Measurements from ENCODE around the gene ZNF582.
"Not testable (repeated sequence)": the region's sequence is repeated elsewhere in the genome, so short reads cannot be mapped to it uniquely, and the experiment has no call there.

Gene ZNF582

DNA sequence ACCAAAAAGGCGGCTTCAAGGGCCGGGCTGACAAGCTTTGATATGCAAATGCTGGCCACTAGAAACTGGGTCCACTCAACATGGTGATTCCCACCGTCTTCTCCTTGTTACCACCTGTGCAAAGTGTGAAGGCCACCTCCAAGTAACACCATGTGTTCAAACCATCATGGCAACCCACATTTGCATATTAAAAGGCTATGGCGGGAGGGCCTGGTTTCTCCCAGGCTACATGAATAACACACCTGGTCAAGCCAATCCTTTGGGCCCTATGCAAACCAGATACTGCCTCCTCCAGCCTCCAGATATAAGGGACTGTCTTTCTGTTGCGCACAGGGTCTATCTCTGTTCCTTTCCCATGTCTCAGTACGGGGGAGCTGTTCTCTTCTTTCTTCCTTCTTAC lies 42.1 kb downstream of the ZNF582 start:
- no peak overlapping the region for H3K4me3 ChIP-seq (ENCODE audit: low read depth, low read length)
- TF ChIP-seq, protein P1, sequence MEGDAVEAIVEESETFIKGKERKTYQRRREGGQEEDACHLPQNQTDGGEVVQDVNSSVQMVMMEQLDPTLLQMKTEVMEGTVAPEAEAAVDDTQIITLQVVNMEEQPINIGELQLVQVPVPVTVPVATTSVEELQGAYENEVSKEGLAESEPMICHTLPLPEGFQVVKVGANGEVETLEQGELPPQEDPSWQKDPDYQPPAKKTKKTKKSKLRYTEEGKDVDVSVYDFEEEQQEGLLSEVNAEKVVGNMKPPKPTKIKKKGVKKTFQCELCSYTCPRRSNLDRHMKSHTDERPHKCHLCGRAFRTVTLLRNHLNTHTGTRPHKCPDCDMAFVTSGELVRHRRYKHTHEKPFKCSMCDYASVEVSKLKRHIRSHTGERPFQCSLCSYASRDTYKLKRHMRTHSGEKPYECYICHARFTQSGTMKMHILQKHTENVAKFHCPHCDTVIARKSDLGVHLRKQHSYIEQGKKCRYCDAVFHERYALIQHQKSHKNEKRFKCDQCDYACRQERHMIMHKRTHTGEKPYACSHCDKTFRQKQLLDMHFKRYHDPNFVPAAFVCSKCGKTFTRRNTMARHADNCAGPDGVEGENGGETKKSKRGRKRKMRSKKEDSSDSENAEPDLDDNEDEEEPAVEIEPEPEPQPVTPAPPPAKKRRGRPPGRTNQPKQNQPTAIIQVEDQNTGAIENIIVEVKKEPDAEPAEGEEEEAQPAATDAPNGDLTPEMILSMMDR (conservative IDR thresholded peaks at IDR 0.05; ENCODE audit: low read depth, low read length): no peak
- no peak for DNase-seq (ENCODE audit: low read depth)

DNA sequence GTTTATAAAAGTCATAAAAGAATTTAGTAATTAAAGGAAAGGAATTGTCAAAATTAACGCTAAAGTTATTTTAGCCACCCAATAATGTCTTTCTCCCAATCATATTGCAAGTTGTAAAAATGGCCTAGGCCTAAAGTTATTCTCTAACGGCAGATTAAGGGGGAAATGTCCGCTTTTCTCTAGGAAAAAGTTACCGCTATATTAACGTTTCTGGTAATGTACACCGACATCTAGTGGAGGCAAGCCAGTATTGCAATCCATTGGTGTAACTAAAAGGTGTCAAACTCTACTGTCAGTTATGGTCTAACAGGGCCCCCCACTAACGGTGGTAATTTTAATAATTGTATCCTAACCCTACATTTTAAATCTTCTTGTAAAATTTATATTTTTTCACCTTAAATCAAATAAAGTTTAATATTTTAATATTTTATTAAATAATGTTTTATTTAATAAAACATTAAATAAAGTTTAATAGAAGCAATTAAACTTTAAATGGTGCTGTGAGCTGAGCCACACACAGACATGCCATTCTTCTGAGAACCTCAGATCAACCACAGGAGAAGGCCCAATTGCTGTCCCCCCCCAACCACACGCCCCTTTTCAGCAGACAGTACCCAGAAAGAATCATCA lies 42.8 kb downstream of the ZNF582 start:
- no peak overlapping the region for H3K4me3 ChIP-seq (ENCODE audit: low read depth, low read length)
- DNase-seq (ENCODE audit: low read depth): peak; percentile 68
- TF ChIP-seq, protein P1 (conservative IDR thresholded peaks at IDR 0.05; ENCODE audit: low read depth, low read length): peak; percentile 82

DNA sequence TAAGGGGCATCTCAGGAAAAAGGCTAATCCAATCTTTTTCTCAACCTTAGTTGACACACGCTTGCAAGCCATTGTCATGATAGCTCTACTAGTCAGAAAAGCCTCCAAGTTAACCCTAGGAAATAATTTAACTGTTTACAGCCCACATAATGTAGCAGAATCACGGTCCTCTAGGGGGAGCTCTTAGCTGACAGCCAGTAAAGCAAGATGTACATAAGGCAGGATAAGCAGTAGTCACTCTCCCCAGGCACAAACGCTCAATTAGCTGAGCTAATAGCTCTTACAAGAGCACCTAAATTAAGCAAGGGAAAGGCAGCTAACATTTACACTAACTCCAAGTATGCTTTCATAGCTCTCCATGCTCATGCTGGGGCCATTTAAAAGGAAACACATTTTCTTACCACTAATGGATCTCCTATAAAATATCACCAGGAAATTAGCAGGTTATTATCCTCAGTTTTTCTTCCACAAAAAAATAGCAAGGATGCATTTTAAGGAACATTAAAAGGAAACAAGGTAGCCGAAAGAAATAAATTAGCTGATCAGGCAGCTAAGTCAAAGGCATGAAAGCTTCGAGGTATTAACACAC lies 45.0 kb downstream of the ZNF582 start:
- peak; percentile 25 for DNase-seq (ENCODE audit: low read depth)
- H3K4me3 ChIP-seq (ENCODE audit: low read depth, low read length): no peak overlapping the region
- TF ChIP-seq, protein P1 (conservative IDR thresholded peaks at IDR 0.05; ENCODE audit: low read depth, low read length): peak; percentile 50

DNA sequence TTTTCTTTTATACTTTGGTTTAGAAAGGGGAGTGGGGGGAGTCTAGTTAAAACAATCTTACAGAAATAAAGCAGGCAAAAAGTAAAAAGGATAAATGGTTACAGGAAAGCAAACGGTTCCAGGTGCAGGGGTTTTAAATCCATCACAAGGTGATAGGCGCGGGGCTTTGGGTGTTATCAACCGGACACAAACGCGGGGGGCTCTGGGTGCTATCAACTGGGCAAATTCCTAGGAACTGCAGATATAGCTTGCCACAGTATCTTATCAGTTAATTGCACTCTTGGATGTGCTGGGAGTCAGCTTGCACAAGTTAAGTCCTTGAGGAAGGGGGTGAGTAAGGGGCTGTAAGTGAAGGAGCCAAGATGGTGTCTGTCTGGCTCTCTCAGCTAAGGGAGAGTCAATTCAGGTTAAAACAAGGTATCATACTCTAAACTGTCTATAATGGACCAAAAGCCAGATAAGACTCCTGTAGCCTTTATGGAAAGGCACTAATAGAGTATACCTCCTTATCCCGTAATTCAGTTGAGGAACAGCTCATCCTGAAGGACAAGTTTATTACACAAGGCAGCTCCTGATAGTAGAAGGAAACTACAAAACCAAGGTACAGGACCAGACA lies 46.1 kb downstream of the ZNF582 start:
- no peak for DNase-seq (ENCODE audit: low read depth)
- H3K4me3 ChIP-seq (ENCODE audit: low read depth, low read length): no peak overlapping the region
- TF ChIP-seq, protein P1 (conservative IDR thresholded peaks at IDR 0.05; ENCODE audit: low read depth, low read length): no peak

DNA sequence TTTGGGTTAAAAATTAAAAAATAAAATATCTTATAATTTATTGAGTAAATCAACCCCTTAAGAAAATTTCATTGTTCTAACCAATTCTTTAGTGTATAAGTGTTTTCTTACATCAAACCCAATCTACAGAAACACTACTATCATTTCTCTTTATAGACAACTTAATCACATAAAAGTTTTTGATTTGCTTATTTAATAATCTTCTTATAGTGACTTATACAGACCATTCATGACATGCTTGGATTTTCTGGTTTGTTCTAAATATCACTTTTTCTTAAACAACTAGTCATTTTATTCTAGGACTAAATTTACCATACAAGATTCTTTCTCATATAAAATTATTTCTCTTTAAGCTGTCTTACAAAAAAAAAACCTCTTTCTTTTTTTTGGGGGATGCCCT lies 51.4 kb downstream of the ZNF582 start:
- peak; percentile 2 for DNase-seq (ENCODE audit: low read depth)
- TF ChIP-seq, protein P1 (conservative IDR thresholded peaks at IDR 0.05; ENCODE audit: low read depth, low read length): no peak
- no peak overlapping the region for H3K4me3 ChIP-seq (ENCODE audit: low read depth, low read length)

DNA sequence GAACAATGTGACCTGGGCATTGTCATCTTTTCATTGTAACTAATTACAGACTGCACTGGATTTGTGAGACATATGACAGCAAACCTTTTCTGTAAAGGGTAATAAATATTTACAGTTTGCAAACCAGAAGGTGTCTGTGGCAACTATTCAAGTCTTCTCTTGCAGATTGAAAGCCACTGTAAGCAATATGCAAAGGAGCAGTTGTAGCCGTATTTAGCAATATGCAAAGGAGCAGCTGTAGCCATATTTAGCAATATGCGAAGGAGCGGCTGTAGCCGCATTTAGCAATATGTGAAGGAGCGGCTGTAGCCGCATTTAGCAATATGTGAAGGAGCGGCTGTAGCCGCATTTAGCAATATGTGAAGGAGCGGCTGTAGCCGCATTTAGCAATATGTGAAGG lies 54.3 kb downstream of the ZNF582 start:
- DNase-seq (ENCODE audit: low read depth); H3K4me3 ChIP-seq (ENCODE audit: low read depth, low read length): not testable (repeated sequence)

DNA sequence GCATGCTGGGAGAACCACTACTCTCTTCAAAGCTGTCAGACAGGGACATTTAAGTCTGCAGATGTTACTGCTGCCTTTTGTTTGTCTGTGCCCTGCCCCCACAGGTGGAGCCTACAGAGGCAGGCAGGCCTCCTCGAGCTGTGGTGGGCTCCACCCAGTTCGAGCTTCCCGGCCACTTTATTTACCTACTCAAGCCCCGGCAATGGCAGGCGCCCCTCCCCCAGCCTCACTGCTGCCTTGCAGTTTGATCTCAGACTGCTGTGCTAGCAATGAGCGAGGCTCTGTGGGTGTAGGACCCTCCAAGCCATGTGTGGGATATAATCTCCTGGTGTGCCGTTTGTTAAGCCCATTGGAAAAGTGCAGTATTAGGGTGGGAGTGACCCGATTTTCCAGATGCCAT lies 56.3 kb downstream of the ZNF582 start:
- DNase-seq (ENCODE audit: low read depth); H3K4me3 ChIP-seq (ENCODE audit: low read depth, low read length): not testable (repeated sequence)

DNA sequence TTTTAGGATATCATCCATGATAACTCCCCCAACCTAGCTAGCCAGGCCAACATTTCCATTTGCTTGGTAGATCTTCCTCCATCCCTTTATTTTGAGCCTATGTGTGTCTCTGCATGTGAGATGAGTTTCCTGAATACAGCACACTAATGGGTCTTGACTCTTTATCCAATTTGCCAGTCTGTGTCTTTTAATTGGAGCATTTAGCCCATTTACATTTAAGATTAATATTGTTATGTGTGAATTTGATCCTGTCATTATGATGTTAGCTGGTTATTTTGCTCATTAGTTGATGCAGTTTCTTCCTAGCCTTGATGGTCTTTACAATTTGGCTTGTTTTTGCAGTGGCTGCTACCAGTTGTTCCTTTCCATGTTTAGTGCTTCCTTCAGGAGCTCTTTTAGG lies 58.0 kb downstream of the ZNF582 start:
- not testable (repeated sequence) for DNase-seq (ENCODE audit: low read depth); H3K4me3 ChIP-seq (ENCODE audit: low read depth, low read length)

All from choroid plexus epithelial cell (primary cell).